Activated T-cell treated with anti-CD3 and anti-CD28 coated beads, Interleukin-2, amount 50 U/mL, for 48 hours (primary cell): Measurements from ENCODE around the gene OGFR.

Experiments used
- DNase-seq, 2 experiments: peaks; one replicate each; pipeline ENCODE4 v3.0.0-alpha.2; 2020

OGFR gene

DNA sequence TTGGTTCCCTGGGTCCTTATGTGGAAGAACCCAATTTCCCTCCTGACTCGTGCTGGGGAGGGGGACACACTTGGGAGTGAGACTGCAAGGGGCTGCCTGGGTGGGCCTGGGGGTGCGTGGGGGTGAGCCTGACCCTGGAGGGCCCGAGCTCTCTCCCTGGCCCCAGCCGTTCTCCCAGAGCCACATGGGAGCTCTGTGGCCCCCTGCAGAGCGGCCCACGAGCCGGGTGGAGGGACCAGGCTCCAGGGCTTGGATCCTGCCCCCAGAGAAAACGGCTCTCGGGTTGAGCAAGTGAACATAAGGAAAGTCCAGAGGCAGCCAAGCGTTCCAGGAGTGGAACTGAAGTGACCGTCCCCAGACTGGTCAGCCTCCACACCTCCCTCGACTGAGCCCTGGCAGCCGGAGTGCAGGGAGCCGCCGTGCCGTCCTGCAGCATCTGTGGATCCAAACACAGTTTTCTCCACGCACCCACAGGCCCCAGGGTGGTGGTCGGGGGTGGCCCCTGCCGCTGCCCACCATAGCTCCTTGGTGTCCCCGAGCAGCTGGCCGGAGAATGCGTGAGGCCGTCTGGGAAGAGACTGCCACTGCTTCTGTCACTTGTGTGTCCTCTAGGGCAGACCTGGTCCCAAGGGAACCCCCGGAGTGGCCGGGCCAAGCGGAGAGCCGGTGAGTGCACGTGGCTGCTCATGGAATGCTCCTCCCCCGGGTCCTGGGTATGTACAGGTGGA, 22.8 kb downstream of the OGFR start:
- DNase-seq: no peak

DNA sequence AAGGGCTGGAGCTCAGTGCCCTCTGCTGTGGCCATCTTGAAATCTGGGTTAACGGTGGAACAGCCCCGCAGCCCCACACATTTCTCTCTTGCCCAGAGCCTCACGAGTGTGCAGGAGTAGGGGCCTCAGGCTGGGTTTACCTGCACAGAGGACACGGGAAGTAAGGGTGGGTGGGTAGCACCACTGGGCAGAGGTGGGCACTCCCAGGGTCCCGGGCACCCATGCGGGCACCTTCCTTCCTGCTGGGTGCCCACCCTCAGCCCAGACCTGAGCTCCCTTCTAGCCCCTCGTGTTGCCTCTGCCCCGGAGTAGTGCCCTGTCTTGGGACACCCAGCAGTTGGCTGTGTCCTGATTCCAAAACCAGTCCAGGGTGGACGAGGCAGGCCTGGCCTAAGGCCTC, 23.4 kb downstream of the OGFR start:
- DNase-seq: no peak

DNA sequence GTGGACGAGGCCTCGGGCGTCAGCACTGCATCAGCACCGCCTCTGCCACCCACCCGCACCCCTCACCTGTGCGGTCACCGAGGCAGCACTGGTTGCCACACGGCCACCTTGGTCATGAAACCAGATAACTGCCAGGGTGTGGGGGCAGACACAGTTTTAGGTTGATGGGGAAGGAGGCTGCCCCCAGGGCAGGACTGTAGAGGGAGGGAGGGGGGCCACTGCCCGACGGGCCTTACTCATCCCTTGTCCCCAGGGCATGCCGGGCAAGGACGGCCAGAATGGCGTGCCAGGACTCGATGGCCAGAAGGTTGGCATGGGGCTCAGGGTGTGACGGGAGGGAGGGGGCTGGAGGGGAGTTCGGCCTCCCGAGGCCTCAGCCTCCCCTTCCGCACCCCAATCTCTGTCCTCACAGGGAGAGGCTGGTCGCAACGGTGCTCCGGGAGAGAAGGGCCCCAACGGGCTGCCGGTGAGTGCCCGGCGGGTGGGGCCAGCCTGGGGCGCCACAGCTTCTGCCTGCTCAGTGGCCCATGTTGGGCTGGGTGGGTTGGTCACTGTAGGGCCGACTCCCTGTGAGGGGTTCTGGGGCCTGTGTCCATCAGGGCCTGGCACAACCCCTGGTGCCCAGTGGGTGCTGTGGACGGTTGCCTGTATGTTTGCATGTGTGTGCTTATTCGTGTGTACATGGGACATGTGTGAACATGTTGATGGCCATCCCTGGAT, 24.0 kb downstream of the OGFR start:
- no peak for DNase-seq

DNA sequence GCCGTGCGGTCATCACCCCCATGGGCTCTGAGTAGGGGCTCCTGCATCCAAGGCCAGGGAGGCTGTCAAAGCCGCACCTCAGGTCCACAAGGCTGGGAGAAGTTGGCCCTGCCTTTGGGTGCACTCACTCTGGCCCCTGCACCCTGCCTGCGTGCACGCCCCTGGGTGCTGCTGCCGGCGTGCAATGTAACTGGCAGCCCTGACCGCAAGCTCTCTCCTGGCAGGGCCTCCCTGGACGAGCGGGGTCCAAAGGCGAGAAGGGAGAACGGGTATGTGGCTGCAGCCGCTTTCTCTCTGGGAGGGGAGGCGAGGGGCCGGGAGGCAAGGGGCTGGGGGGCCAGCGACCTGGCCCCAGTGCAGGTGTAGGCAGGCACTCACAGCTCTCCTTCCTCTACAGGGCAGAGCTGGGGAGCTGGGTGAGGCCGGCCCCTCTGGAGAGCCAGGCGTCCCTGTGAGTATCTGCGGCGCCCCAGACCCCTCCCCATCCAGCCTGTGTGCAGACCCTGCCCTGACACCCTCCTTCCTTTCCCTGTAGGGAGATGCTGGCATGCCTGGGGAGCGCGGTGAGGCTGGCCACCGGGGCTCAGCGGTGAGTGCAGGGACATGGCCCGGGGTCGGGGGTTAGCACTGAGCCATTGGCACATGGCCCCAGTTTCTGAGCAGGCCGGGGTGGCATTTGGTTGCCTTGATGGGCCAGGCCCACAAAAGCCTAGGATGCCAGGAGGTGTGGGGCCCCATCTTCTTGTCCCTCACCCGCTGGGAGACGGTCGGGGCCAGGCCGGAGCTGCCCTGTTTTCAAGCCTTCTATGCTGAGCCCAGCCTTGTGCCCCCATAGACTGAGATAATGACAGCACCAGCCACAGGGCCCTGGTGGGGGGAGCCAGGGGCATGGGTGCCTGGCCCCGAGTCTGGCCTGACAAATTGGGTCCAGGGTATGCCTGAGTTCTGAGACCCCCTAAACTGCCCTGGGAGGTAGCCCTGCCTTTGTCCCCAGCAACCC, 24.9 kb downstream of the OGFR start:
- DNase-seq: no peak

DNA sequence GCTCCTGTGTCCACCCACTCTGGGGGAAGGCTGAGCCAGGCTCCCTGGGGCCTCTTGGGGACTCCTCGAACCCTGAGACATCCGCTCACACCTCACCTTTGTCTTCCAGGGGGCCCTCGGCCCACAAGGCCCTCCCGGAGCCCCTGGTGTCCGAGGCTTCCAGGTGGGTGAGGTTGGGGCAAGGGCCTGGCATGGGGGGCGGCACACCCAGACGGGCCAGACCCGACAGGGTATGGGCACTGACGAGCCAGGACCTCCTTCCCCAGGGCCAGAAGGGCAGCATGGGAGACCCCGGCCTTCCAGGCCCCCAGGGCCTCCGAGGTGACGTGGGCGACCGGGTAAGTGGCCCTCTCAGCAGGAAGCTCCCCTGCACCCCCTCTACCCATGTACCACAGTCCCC, 25.6 kb downstream of the OGFR start:
- DNase-seq: no peak

DNA sequence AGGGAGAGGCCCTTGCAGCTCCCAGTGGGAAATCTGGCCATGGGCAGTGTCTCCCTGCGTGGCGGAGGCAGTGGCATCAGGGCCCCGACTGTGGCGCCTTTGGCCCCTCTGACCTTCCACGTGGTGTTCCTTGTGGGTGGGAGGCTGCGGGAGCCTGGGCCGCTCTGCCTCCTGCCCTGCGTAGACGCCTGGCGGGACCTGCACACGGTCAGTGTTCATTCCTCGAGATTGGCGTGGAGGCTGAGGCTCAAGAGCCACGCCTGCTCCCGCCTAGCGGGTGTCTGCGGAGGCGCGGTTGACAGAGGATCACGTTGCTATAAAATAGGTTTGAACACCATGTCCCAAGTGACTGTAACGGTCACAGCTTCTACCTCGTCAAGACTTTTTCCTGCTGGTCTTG, 26.2 kb downstream of the OGFR start:
- no peak for DNase-seq

DNA sequence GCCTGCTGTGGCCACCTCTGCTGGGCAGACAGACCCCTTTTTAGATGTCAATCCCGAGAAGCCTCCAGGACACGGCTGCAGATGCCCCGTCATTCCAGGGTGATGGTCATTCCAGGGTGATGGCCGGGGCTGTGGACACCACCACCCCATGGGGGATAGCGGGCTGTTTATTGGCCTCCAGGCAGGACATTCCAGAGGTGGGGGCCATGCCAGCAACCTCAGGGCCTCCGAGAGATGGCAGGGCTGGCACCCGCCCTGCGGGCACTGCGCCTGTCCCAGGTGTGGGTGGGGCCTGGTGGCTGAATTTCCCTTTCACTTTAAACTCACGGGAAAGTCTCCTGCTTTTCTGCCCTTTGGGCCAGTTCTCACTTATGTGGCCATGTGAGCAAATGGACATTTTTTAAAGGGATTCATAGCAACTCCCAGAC, 26.7 kb downstream of the OGFR start:
- DNase-seq: no peak

DNA sequence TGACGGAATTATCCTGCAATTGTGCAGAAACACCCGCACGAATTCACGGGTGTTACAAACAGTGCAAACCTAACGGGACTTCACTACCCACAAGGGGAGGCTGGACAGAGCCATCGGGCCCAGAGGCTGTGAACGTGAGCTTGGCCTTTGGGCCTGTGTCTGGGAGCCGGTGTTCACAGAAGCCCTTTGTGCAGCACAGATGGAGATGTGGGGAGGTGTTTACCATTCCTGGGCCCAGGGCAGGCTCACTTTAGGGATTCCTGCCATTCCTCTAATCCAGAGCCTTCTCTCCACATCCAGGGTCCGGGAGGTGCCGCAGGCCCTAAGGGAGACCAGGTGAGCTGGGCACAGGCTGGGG, 27.2 kb downstream of the OGFR start:
- no peak for DNase-seq

DNA sequence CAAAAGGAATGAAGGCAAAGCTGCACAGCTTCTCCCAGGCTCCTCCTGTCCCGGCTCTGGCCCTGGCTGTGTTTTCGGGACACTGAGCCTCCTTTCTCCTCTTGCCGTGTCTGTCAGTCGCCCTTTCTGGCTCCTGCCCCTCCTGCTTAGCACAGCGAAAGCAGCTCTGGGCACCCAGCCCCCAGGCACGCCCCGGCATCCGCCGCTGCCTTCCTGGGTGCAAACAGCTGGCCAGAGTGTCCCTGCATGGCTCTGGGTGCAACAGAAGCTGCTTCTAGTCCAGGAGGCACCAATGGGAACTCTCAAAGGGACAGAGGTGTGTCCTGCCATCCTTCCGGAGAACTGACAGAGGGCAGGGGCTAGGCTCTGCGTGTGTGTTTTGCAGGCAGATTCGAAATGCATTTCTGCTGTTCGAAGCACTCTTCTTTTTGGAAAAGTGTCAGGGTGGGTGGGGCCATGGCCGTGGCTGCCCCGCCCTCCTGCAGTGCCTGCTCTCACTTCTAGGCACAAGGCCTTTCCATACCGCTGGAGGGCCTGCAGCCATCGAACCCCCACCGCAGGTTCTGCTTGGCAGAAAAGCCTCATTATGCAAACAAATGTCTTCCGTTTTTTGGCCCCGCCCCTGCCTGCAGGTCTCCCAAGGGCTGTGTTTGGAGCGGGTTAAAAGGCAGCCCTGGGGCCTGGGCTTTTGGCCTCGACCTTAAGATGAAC, 27.7 kb downstream of the OGFR start:
- DNase-seq: no peak

DNA sequence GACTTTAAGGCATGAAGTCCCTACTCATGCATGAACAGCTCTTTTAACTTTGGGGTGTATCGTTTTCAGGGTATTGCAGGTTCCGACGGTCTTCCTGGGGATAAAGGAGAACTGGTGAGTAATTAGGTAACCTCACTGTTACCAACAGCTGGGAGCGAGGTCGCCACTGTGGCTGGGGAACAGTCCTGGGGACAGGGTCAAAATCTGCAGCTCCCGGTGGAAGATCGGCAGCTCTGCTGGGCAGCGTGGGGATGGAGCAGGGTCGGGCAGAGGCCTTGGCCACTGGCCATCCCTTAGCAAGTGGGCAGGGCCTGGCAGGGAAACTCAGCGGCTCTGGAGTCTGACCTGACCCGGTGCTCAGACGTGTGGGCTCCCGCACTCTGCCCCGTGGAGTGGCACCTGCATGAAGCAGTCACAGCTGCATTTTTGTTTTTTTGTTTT, 28.3 kb downstream of the OGFR start:
- no peak for DNase-seq

DNA sequence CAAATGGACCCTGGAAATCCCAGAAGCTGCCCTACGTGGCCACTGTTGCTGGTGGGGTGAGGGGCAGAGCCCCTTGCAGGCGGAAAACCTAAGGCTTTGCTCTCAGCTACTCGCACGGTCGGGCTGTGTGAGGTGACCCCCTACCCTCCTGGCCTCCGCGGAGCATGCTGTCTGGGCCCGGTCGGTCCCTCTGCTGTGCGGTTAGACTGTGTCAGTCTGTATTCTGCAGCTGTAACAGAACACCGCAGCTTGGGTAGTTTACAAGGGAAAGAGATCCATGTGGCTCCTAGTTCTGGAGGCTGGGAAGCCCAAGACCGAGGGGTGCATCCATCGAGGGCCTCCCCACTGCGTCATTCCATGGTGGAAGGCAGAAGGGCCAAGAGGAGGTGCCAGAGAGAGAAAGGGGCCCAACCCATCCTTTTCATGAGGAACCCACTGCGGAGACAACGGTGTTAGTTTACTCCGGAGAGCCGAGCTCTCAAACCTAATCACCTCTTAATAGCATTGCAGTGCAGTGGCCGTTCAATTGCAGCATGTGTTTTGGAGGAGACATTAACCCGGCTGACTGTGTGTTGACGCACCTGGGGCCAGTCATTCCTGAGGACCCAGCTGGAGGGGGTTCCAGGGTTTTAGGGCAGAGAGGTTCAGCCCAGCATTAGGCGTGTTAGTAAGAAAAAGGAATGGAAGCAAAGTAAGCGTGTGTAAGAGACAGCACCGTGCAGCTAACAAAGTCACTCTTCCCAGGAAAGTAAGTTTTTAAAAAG, 30.5 kb downstream of the OGFR start:
- DNase-seq: no peak

DNA sequence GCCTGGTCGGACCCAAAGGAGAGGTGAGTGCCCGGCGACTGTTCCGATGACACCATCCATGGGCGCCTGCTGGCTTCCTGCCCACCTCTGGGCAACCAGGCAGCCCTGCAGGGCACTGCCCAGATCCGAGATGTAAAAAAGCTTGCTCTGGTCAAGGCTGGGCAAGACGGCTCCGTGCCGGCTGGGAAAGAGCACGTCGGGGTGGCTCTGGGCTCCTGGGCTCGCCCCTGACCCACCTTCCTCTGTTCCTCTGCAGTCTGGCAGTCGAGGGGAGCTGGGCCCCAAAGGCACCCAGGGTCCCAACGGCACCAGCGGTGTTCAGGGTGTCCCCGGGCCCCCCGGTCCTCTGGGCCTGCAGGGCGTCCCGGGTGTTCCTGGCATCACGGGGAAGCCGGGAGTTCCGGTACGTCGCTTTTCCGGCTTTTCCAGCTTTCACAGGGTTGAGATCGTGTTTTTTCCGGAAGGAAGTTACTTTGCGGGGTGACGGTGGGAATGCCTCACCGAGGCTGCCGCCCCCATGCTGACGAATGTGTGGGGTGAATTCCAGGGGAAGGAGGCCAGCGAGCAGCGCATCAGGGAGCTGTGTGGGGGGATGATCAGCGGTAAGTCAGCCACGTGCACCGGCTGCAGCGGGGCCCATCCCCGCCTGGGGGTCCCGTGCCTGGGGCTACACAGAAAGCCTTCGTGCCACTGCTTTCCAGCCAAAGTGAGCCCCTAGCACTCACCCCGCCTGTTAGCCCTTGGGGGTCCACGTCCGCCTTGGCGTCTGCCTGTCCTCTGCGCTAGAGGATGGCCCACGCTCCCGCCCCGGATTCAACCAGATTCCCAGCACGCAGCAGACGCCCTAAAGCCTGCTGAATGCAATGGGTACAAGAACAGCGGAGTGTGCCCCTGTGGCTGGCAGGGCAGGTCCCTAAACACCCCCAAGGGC, 31.6 kb downstream of the OGFR start:
- DNase-seq: no peak

DNA sequence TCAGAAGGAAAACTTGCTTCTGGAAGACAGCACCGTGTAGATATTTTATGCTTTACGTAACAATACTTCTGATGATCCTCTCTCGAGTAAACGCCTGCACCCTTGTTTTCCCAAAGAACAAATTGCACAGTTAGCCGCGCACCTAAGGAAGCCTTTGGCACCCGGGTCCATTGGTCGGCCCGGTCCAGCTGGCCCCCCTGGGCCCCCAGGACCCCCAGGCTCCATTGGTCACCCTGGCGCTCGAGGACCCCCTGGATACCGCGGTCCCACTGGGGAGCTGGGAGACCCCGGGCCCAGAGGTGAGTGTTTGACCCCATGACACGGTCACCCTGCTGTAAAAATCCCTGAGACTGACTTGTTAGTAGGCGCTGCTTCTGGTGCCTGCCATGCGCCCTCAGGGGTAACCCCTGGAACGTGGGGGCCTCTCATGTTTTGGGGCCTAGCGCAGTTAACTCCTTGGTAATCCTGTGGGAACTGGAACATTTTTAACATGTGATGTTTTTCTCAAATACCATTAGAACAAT, 32.4 kb downstream of the OGFR start:
- DNase-seq: no peak

DNA sequence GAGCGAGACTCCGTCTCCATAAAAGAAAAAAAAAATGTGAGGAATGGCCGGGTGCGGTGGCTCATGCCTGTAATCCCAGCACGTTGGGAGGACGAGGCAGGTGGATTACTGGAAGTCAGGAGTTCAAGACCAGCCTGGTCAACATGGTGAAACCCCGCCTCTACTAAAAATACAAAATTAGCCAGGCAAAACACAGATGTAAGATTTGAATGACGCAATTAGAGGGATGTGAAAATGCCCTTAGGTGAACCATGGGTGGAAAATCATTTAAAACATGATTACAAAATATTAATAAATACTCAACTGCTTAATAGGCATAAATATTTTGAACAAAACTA, 33.1 kb downstream of the OGFR start:
- no peak for DNase-seq

DNA sequence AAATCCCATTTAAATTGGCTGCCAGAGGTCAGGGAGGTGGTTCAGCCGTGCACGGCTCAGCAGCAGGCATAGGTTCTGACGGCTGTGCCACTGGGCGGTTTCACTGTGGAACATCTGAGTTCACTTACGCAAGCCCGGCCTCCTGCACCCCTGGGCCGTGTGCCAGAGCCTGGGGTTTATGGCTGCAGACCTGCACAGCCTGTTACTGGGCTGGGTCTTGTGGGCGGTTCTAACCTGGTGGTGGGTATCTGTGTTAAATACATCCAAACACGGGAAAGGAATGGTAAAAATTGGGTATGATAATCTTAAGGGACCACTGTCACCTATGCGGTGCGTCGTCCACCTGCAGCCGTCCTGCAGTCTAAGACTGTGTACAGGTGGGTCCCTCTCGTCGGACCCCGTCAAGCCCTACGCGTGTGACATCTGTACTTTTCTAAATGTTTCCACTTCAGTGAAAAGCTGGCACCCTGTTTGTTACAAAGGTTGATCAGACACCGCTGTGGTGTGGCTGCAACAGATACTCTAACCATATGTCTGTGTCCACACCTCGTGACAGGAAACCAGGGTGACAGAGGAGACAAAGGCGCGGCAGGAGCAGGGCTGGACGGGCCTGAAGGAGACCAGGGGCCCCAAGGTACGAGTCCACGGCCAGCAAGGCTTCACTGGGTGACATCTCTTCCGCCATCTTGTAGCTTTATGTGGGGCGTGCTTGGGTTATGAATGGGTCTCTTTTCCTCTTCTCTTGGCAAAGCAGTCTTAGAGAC, 33.7 kb downstream of the OGFR start:
- DNase-seq: no peak

DNA sequence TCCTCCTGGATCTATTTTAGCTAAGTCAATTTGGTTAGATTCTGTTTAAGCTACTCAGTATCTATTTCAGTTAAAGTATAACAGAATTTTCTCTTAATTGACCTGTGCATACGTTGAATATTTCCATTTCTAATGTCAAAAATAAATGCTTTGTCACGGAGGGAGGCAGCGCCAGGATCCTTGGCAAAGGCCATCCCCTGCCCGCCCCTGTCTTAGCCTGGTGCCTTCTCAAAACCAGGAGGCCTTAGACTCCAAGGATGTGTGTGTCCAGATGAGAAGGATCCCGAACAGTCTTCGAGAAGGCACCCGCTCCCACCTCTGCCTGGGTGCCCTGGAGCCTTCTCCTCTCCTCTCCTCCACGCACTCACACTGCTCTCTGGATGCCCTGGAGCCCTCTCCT, 34.6 kb downstream of the OGFR start:
- no peak for DNase-seq

DNA sequence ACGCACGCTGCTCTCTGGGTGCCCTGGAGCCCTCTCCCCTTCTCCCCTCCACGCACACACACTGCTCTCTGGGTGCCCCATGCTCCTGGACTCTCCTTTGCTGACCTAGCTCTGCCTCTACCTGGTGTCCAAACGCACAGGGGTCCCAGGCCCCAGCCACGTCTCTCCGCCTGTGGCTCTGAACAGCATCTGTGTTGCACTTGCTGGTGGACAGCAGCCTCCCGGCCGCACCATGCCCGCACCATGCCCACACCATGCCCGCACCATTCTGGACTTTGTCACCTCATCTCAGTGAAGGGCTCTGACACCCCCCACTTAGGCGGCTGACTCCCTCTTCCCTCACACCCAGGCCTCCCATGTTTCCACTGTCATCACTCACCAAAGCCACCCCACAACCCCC, 35.2 kb downstream of the OGFR start:
- no peak for DNase-seq

DNA sequence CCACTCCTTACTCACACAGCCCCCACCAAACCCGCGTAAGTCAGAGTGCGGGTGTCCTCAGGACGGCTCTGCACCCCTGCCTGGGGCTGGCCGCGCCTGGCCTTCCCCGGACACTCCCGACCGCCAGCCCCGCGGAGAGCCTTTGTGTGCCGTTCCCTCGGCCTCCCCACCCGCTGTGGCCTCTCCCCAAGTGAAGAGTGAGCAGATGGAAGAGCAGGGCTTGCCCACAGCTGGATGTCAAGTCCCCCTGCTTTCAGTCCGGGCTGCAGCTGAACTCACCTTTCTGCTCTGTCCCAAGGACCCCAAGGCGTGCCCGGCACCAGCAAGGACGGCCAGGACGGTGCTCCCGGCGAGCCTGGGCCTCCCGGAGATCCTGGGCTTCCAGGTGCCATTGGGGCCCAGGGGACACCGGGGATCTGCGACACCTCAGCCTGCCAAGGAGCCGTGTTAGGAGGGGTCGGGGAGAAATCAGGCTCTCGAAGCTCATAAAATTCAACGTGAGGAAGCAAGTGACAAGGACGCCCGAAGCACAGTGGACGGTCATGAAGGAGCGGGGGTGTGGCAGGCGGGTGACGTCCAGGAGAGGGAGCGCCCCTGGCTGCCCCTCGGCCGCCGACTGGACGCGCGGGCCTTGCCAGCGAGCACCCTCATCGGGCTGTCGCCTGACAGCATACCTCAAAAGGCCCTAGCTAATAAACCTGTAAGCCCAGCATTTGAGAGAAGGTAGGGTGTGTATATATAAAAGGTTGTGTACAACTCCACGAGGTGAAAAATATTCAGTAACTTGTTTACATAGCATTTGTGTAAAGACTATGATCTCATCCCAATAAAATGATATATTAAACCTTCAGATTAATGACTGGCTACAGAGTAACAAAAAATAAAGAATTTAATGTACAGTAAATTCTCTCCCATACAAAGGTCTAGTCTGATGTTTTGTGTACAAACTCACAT, 35.9 kb downstream of the OGFR start:
- DNase-seq: no peak

DNA sequence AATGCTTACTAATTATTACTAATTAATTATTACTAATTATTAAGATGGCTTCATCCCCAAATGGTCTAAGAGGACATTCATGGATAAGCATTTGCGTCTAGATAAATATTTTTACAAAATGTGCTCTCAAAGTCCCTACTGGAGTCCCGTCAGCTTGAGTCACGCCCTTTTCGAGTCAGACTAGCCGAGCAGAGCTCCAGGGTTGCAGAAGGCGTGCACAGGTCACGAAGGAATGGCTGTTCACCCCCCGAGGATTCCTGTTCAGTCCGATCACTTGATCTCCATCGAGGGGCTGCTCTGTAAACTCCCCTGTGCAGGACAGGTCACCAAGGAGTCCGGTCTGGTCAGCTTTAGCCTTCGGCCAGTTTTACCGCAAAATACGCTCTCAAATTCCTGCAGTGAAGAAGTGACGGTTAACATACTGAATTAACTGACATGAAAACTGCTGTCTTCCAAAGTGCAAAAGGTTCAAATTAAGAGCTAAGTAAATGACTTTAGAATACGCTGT, 37.1 kb downstream of the OGFR start:
- DNase-seq: no peak
